Type B pancreatic cell (in vitro differentiated cells): Measurements from ENCODE around the gene ADIPOQ. TPM values are rescaled to one million over a fixed set of nuclear protein-coding genes. Genes with fewer than 3 reads are reported as not detected.
"Not testable (repeated sequence)": the region's sequence is repeated elsewhere in the genome, so short reads cannot be mapped to it uniquely, and the experiment has no call there.

Source experiments
- DNase-seq: peaks from one replicate; pipeline ENCODE4 v3.0.0; 2021; ENCODE audit warnings: mixed read lengths; ENCODE audit not compliant: unreplicated experiment; ENCODE audit errors: extremely low spot score
- H3K27ac Mint-ChIP-seq: 2 replicates; pipeline ENCODE4 v1.8.0; 2021; ENCODE audit warnings: mild to moderate bottlenecking, mixed read lengths
- H3K27me3 Mint-ChIP-seq: 2 replicates; pipeline ENCODE4 v1.8.0; 2021; ENCODE audit warnings: mixed read lengths
- H3K36me3 Mint-ChIP-seq: 2 replicates; pipeline ENCODE4 v1.8.0; 2021; ENCODE audit warnings: mixed read lengths
- H3K4me1 Mint-ChIP-seq: one replicate; pipeline ENCODE4 v1.8.0; 2021; ENCODE audit warnings: mixed read lengths; ENCODE audit not compliant: unreplicated experiment
- H3K4me3 Mint-ChIP-seq: 2 replicates; pipeline ENCODE4 v1.8.0; 2021; ENCODE audit warnings: mild to moderate bottlenecking, mixed read lengths
- H3K9me3 Mint-ChIP-seq: 2 replicates; pipeline ENCODE4 v1.8.0; 2021; ENCODE audit warnings: mixed read lengths
- total RNA-seq: library from RNA; stranded (reverse); gene quantifications from 2 replicates; pipeline ENCODE4 v1.2.1, GENCODE V29; 2021; ENCODE audit warnings: low replicate concordance
- TF ChIP-seq, protein P1 (sequence below): fragments of 200-600 bp; sonication (generic); conservative IDR thresholded peaks from 2 replicates; pipeline ENCODE4 v1.5.0; 2021; ENCODE audit warnings: antibody characterized with exemption, mild to moderate bottlenecking

ADIPOQ gene
- total RNA-seq, 1 donor from 2014 or later, result not detected

- no peak overlapping the region for H3K27ac Mint-ChIP-seq
Observed at GRCh38 chr3:186854146-186854545, 11.6 kb downstream of the ADIPOQ start.

DNA sequence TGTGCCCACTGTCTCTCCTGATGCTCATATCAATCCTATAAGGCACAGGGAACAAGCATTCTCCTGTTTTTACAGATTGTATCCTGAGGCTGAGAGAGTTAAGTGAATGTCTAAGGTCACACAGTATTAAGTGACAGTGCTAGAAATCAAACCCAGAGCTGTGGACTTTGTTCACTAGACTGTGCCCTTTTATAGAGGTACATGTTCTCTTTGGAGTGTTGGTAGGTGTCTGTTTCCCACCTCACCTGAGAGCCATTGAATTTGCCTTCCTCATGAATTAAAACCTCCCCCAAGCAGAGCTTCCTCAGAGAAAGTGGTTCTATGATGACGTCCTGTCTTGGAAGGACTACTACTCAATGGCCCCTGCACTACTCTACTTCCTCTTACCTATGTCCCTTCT lies 12.4 kb downstream of the ADIPOQ start:
- Mint-ChIP-seq H3K27ac (no peak overlapping the region), H3K4me1 (no peaks in the 10 kb centered on the region), H3K4me3 (no peak overlapping the region), H3K27me3 (no peaks in the 10 kb centered on the region), H3K36me3 (no peaks in the 10 kb centered on the region), H3K9me3 (no peaks in the 10 kb centered on the region)
- no peak for DNase-seq
- TF ChIP-seq, protein P1, sequence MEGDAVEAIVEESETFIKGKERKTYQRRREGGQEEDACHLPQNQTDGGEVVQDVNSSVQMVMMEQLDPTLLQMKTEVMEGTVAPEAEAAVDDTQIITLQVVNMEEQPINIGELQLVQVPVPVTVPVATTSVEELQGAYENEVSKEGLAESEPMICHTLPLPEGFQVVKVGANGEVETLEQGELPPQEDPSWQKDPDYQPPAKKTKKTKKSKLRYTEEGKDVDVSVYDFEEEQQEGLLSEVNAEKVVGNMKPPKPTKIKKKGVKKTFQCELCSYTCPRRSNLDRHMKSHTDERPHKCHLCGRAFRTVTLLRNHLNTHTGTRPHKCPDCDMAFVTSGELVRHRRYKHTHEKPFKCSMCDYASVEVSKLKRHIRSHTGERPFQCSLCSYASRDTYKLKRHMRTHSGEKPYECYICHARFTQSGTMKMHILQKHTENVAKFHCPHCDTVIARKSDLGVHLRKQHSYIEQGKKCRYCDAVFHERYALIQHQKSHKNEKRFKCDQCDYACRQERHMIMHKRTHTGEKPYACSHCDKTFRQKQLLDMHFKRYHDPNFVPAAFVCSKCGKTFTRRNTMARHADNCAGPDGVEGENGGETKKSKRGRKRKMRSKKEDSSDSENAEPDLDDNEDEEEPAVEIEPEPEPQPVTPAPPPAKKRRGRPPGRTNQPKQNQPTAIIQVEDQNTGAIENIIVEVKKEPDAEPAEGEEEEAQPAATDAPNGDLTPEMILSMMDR, result no peak

More at GRCh38 chr3:186854146-186854545, 11.6 kb downstream of the ADIPOQ start:
- H3K9me3 Mint-ChIP-seq, result no peaks in the 10 kb centered on the region
- TF ChIP-seq, protein P1, result no peak
- no peaks in the 10 kb centered on the region for H3K4me1 Mint-ChIP-seq
- no peak overlapping the region for H3K4me3 Mint-ChIP-seq
- H3K36me3 Mint-ChIP-seq, result no peaks in the 10 kb centered on the region
- no peak for DNase-seq
- H3K27me3 Mint-ChIP-seq, result peaks cover 4% of the 10 kb centered on the region

- DNase-seq, result no peak
- no peaks in the 10 kb centered on the region for H3K4me1 Mint-ChIP-seq
- H3K36me3 Mint-ChIP-seq, result no peaks in the 10 kb centered on the region
Observed at GRCh38 chr3:186857743-186858142, 15.2 kb downstream of the ADIPOQ start.

DNA sequence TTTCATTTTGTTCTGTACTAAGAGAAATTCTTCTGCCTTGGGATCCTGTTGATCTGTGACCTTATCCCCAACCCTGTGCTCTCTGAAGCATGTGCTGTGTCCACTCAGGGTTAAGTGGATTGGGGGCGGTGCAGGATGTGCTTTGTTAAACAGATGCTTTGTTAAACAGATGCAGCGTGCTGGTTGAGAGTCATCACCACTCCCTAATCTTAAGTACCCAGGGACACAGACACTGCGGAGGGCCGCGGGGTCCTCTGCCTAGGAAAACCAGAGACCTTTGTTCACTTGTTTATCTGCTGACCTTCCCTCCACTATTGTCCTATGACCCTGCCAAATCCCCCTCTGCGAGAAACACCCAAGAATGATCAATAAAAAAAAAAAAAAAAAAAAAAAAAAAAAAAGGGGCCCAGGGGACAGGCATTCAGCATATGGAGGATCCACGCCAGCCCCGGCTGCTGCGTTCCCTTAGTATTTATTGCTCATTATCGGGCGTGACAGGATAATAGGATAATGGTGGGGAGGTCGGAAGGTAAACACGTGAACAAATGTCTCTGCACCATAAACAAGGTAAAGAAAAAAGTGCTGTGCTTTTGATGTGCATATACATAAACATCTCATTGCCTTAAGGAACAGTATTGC lies 22.8 kb downstream of the ADIPOQ start:
- H3K27ac Mint-ChIP-seq, H3K36me3 Mint-ChIP-seq, H3K4me1 Mint-ChIP-seq, H3K4me3 Mint-ChIP-seq, DNase-seq, H3K9me3 Mint-ChIP-seq, H3K27me3 Mint-ChIP-seq: not testable (repeated sequence)

More at GRCh38 chr3:186857743-186858142, 15.2 kb downstream of the ADIPOQ start:
- TF ChIP-seq, protein P1, result no peak
- Mint-ChIP-seq H3K9me3 (no peaks in the 10 kb centered on the region), H3K4me3 (no peak overlapping the region), H3K27me3 (no peaks in the 10 kb centered on the region), H3K27ac (no peak overlapping the region)

DNA sequence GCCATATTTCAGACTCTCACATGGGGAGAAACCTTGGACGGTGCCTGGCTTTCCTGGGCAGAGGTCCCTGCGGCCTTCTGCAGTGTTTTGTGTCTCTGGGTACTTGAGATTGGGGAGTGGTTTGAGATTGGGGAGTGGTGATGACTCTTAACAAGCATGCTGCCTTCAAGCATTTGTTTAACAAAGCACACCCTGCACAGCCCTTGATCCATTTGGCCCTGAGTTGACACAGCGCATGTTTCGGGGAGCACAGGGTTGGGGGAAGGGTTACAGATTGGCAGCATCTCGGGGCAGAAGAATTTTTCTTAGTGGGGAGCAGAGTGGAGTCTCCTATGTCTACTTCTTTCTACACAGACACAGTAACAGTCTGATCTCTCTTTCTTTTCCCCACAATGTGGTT lies 23.6 kb downstream of the ADIPOQ start:
- not testable (repeated sequence) for H3K36me3 Mint-ChIP-seq, H3K27ac Mint-ChIP-seq, DNase-seq, H3K27me3 Mint-ChIP-seq, H3K4me1 Mint-ChIP-seq, H3K9me3 Mint-ChIP-seq, H3K4me3 Mint-ChIP-seq

DNA sequence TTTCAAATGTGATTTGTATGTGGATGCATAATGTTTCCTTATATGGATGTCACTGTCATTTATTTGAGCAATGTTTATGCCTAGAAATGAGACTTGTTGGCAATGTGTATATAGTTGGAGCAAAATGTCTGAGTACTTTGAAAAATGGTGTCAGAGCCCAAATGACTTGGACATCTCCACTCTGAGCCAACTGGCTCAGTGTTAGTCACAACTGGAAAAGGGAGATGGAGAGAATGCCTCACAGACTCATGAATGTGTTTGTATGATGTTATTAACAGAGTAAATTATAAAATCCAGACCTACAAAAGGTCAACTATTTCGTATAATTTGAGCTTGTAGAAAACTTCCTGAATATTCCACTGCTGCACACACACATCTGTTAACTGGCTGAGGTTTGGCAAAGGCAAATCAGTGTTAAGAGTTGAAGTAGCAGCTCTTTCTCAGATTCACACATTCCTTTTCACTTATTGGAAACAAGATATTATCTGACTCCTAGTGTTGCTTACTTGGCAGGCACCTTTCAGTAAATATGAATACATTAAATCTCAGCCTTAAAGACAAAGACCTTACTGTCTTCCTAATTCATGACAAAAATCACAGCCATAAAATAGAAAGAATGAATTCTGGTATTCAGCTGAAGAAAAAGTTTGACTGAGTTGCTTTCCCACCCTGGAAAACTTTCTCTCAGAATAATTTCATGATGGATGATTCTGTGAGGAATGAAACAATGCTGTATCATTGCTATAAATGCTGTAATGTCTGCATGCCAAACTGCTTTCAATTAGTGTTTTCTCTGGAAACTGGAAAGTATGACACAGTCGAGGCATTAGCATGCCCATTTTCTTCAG lies 27.0 kb downstream of the ADIPOQ start:
- H3K36me3 Mint-ChIP-seq, result no peaks in the 10 kb centered on the region
- no peak overlapping the region for H3K27ac Mint-ChIP-seq
- no peak overlapping the region for H3K4me3 Mint-ChIP-seq
- no peaks in the 10 kb centered on the region for H3K9me3 Mint-ChIP-seq
- DNase-seq, result no peak
- no peaks in the 10 kb centered on the region for H3K4me1 Mint-ChIP-seq
- TF ChIP-seq, protein P1, result no peak
- no peaks in the 10 kb centered on the region for H3K27me3 Mint-ChIP-seq
